Stimulated activated naive B cell treated with anti-CD40 and anti-IgM and Interleukin-4, amounts not matched to agents 10 μg/mL and 1 μg/mL and 100 μg/mL, for 72 hours (primary cell): ENCODE results near the gene REELD1.

Source experiments
- ATAC-seq, 2 donors: fragments of 150-1000 bp; cut with Tn5 transposase; replicated peaks; 2 replicates each; pipeline ENCODE4 v1.10.0; 2021; ENCODE audit warnings: moderate library complexity in 1 of 2
- DNase-seq: peaks from one replicate; pipeline ENCODE4 v3.0.0; 2021
- H3K27ac Mint-ChIP-seq: one replicate; pipeline ENCODE4 v1.8.0; 2022; ENCODE audit warnings: mild to moderate bottlenecking, mixed read lengths
- H3K27me3 Mint-ChIP-seq, 2 donors: one replicate each; pipeline ENCODE4 v1.8.0; 2022; ENCODE audit warnings: mixed read lengths in 2 of 2
- H3K36me3 Mint-ChIP-seq, 2 donors: one replicate each; pipeline ENCODE4 v1.8.0; 2022; ENCODE audit warnings: mixed read lengths in 2 of 2, mild to moderate bottlenecking in 1 of 2
- H3K4me1 Mint-ChIP-seq, 2 donors: one replicate each; pipeline ENCODE4 v1.8.0; 2022; ENCODE audit warnings: mixed read lengths in 2 of 2, mild to moderate bottlenecking in 1 of 2
- H3K4me3 Mint-ChIP-seq, 2 donors: one replicate each; pipeline ENCODE4 v1.8.0; 2022; ENCODE audit warnings: mild to moderate bottlenecking in 2 of 2, mixed read lengths in 2 of 2, moderate library complexity in 1 of 2
- H3K9me3 Mint-ChIP-seq, 2 donors: one replicate each; pipeline ENCODE4 v1.8.0; 2022; ENCODE audit warnings: mixed read lengths in 2 of 2, mild to moderate bottlenecking in 1 of 2

The REELD1 gene

DNA sequence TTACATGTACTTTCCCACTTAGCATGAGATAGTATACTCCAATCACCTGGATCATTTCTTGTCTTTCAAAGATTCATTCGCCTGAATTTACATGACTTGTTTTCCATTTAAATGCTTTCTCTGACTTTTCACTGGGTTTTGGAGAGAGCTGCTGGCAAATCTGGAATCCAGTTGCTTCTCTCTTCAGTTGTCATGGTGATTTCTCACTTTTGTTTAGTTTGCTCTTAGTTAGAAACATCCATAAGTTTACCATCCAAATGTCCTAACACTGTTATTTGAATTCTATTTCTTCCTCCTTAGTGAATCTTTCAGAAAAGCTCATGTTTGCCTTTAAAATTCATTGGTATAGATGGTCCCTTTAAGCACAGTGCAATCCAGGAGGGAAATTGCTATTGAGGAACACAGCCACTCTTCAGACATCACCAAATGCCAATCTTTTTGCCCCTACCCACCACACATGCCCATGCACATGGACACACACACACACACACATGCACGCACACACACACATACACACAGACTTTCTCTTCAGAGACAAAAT, 51.7 kb downstream of the REELD1 start:
- H3K9me3 Mint-ChIP-seq = no peaks in the 10 kb centered on the region

DNA sequence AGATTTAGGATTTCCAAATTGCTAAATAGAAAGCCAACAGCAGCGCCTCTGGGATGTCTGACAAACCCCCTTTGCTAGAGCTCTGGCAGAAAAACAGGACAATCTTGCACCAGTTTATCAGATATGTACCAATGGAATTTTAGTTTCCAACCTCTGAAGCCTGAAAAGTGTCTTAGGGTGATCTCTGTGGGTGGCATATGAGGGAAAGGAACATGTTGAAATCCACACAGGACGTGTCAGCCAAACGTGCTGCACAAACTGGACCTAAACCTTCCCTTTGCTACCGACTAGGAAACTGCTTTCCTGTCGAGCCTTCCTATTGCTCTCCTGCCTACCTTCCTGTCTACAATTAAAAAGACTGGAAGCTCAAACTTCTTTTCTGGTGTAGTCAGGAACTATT, 53.5 kb downstream of the REELD1 start:
- ATAC-seq = no peak
- Mint-ChIP-seq H3K9me3 (no peaks in the 10 kb centered on the region), H3K4me3 (no peak overlapping the region), H3K4me1 (peaks cover 11 to 13% of the 10 kb centered on the region in 2 donors), H3K27me3 (no peaks in the 10 kb centered on the region), H3K36me3 (peaks cover 11 to 15% of the 10 kb centered on the region in 2 donors), H3K27ac (no peak overlapping the region)
- no peak for DNase-seq

More for the DNA sequence above, 51.7 kb downstream of the REELD1 start:
- Mint-ChIP-seq H3K27me3 (no peaks in the 10 kb centered on the region), H3K36me3 (peaks cover 6 to 12% of the 10 kb centered on the region in 2 donors), H3K27ac (no peak overlapping the region), H3K4me3 (no peak overlapping the region), H3K4me1 (peaks cover under 1 to 4% of the 10 kb centered on the region in 2 donors)
- DNase-seq (no peak), ATAC-seq (no peak)

DNA sequence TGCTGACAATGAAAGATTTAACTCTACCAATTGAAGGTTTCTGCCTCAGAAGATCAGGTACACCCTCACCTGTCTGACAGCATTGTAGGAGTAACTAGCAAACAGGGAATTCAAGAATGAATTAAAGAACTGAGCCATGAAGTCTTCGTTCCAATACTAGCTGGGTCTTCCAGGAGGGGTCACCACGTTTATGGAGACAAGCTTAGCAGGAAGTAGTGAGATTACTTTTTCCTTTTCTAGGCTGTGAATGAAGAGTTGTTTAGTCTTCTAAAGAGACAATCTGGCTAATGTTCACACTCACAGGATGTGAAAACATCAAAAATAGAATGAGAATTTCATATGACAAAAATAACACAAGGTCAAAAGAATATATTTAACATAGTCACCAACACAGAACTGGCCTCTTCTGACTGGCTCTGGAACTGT, 54.9 kb downstream of the REELD1 start:
- ATAC-seq (no peak), DNase-seq (no peak)
- no peak overlapping the region for H3K27ac Mint-ChIP-seq
- peaks cover 11 to 15% of the 10 kb centered on the region in 2 donors for H3K4me1 Mint-ChIP-seq
- H3K4me3 Mint-ChIP-seq = no peak overlapping the region
- no peaks in the 10 kb centered on the region for H3K9me3 Mint-ChIP-seq
- H3K36me3 Mint-ChIP-seq = peaks cover 7 to 11% of the 10 kb centered on the region in 2 donors
- H3K27me3 Mint-ChIP-seq = no peaks in the 10 kb centered on the region

DNA sequence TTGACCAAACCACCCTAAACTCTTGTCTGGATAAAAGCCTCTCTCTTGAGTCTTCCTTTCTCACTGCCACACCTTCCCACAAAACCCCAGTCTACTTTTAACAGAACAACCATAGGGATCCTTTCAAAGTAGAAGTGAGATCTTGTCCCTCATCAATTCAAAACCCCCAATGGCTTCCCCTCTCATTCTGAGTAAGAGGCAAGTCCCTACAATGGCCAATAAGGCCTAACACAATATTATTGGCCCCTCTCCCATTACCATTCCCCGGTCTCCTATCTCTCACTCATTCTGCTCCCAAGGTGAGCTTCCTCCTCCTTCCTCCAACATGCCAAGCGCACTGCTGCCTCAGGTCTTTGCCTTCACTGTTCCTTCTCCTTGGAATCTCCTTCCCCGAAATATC, 57.1 kb downstream of the REELD1 start:
- peaks cover 3 to 11% of the 10 kb centered on the region in 2 donors for H3K36me3 Mint-ChIP-seq
- H3K27ac Mint-ChIP-seq = no peak overlapping the region
- DNase-seq = no peak
- no peak overlapping the region for H3K4me3 Mint-ChIP-seq
- no peaks in the 10 kb centered on the region for H3K9me3 Mint-ChIP-seq
- ATAC-seq = peak; percentile 56 to 70
- peaks cover 11 to 15% of the 10 kb centered on the region in 2 donors for H3K4me1 Mint-ChIP-seq
- no peaks in the 10 kb centered on the region for H3K27me3 Mint-ChIP-seq

DNA sequence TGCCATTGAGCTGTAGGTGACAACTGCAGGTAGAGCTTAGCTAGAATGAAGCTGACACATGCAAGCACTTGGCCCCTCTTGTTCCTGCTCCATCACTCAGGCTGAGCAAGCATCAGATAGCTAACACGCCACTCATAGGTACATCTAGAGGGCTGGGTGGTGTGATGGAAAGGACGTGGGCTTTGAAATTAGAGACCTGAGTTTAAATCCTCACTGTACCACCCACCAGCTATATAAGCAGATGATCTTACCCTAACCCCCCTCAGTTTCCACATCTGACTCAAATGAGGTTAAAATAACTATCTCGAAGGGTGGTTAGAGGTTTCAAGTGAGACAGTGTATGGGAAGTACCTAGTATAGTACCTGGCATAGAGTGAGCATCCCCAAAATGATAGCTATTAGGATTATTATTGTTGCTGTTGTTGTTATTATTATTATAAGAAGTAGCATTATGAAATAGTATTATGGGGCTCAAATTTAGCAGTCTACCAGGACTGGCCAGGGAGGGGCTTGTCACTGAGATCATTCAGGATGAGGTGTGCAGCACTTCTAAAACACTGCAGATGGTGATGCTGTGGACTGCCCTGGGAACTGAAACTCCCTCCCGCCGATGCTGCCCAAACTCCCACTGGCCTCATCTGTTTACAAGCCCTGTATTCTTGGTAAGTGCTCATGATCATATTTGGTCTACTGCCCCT, 59.0 kb downstream of the REELD1 start:
- H3K36me3 Mint-ChIP-seq = peaks cover 3 to 11% of the 10 kb centered on the region in 2 donors
- no peak overlapping the region for H3K4me3 Mint-ChIP-seq
- peaks cover 11 to 15% of the 10 kb centered on the region in 2 donors for H3K4me1 Mint-ChIP-seq
- H3K27ac Mint-ChIP-seq = no peak overlapping the region
- no peaks in the 10 kb centered on the region for H3K27me3 Mint-ChIP-seq
- H3K9me3 Mint-ChIP-seq = no peaks in the 10 kb centered on the region
- ATAC-seq = peak; percentile 62 to 84
- no peak for DNase-seq

DNA sequence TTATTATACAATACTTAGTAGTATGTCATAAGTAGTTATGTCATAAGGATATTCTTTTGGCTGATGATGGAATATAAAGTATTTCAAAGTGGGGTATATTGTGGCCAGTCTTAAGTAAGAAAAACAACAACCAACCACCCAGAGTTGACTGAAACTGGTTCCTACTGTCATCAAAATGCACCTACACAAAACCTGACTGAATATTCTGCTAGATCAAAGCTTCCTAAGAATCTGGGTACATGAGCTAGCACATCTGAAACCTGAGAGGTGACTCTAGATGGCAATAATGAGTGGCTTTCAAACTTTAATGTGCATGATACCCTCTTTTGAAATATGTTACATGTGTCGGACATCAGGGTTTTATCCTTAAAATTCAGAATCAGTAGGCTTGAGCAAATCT, 60.4 kb downstream of the REELD1 start:
- no peak for ATAC-seq
- DNase-seq = no peak
- Mint-ChIP-seq H3K27ac (no peak overlapping the region), H3K4me1 (peaks cover 11 to 12% of the 10 kb centered on the region in 2 donors), H3K4me3 (no peak overlapping the region), H3K9me3 (no peaks in the 10 kb centered on the region), H3K36me3 (peaks cover 3 to 15% of the 10 kb centered on the region in 2 donors), H3K27me3 (no peaks in the 10 kb centered on the region)

DNA sequence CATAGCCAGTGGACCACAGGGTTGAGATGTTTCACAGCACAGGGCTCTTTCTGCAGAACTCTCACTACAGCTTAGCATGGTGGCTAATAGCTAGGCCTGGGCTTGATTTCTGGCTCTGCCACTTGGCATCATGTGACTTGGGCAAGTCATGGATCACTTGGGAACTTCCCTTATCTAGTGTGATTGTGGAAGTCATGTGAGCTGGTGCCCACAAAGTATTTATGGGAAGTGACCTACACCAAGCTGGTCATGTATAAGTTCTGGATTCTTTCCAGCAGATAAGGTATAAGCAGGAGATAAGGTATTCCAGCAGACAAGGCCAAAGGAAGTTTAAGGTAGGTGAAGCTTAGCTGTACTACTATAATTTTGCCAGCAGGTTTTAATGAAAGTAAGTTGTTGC, 61.0 kb downstream of the REELD1 start:
- Mint-ChIP-seq H3K4me1 (peaks cover 11% of the 10 kb centered on the region in 2 donors), H3K4me3 (no peak overlapping the region), H3K27me3 (no peaks in the 10 kb centered on the region), H3K9me3 (no peaks in the 10 kb centered on the region), H3K36me3 (peaks cover 3 to 15% of the 10 kb centered on the region in 2 donors), H3K27ac (no peak overlapping the region)
- ATAC-seq (no peak), DNase-seq (no peak)

DNA sequence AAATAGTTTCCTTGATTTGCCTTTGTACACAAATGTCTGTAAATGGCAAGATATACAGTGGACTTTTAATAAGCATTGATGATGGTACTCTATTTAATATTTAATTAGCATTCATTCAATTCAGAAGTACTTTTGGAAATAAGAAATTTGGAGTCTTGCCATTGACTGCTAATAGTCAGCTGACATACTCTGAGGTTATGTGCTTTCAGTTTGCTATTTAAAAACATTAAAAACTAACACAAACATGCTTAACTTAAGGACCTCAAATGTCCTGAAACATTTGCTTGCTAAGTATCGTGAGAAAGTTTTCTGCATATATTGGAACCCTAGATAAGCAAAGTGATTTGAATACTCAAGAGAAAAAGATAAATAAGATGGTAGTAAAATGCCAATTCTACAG, 64.6 kb downstream of the REELD1 start:
- no peak overlapping the region for H3K4me3 Mint-ChIP-seq
- ATAC-seq (no peak), DNase-seq (no peak)
- H3K27ac Mint-ChIP-seq = no peak overlapping the region
- no peaks in the 10 kb centered on the region for H3K4me1 Mint-ChIP-seq
- peaks cover 3 to 4% of the 10 kb centered on the region in 2 donors for H3K36me3 Mint-ChIP-seq
- no peaks in the 10 kb centered on the region for H3K27me3 Mint-ChIP-seq
- H3K9me3 Mint-ChIP-seq = no peaks in the 10 kb centered on the region
